Gastrocnemius medialis (tissue), 4 donors: Measurements from ENCODE around the gene SPRYD3.

ENCODE experiments used
- CTCF ChIP-seq, 5 experiments: fragments of 450-650 bp in 3 of 5; fragments of 200-600 bp in 2 of 5; sonication (generic) in 2 of 5; IDR thresholded peaks in 4 of 5; conservative IDR thresholded peaks in 1 of 5; 1 replicate in 4 of 5; 2 replicates in 1 of 5; pipeline ENCODE4 v1.5.1; 2016 to 2019; ENCODE audit warnings: antibody characterized with exemption in 5 of 5, mild to moderate bottlenecking in 3 of 5, moderate library complexity in 3 of 5
- POLR2A ChIP-seq, 2 donors: fragments of 450-650 bp; IDR thresholded peaks; one replicate each; pipeline ENCODE4 v1.6.1; 2017; ENCODE audit warnings: antibody characterized with exemption in 2 of 2, mild to moderate bottlenecking in 2 of 2, moderate library complexity in 2 of 2

- no peak for TF ChIP-seq CTCF (IDR thresholded peaks at IDR 0.05 in 4 of 5, conservative IDR thresholded peaks at IDR 0.05 in 1 of 5)
- no peak for TF ChIP-seq POLR2A (IDR thresholded peaks at IDR 0.05)
Measured at GRCh38 chr12:53062011-53062961, 16.9 kb downstream of the SPRYD3 start.
